Fibroblast of lung (primary cell): Measurements from ENCODE around the gene SRPK1. TPM values are rescaled to one million over a fixed set of nuclear protein-coding genes. Genes with fewer than 3 reads are reported as not detected.
"Not testable (repeated sequence)": the region's sequence is repeated elsewhere in the genome, so short reads cannot be mapped to it uniquely, and the experiment has no call there.

Source experiments
- DNase-seq, 2 donors: peaks; one replicate each; pipeline versions ENCODE4 v3.0.0 to v3.0.0-alpha.2; 2010; ENCODE audit warnings: low read depth in 2 of 2
- H2AFZ ChIP-seq: 2 replicates; pipeline ENCODE4 v1.5.1; 2012; ENCODE audit warnings: low read length, control low read depth, inconsistent platforms
- H3K27ac ChIP-seq: 2 replicates; pipeline ENCODE4 v1.5.1; 2011; ENCODE audit warnings: low read length, control low read depth; ENCODE audit not compliant: insufficient read depth
- H3K27me3 ChIP-seq: 2 replicates; pipeline ENCODE4 v1.5.1; 2011; ENCODE audit warnings: mild to moderate bottlenecking, low read length; ENCODE audit not compliant: control insufficient read depth, insufficient read depth
- H3K36me3 ChIP-seq: 2 replicates; pipeline ENCODE4 v1.5.1; 2011; ENCODE audit warnings: low read length; ENCODE audit not compliant: control insufficient read depth, insufficient read depth
- H3K4me1 ChIP-seq: 2 replicates; pipeline ENCODE4 v1.5.1; 2011; ENCODE audit warnings: low read length; ENCODE audit not compliant: control insufficient read depth, insufficient read depth; ENCODE audit errors: extremely low read depth
- H3K4me2 ChIP-seq: 2 replicates; pipeline ENCODE4 v1.5.1; 2011; ENCODE audit warnings: low read length, control low read depth; ENCODE audit not compliant: insufficient read depth; ENCODE audit errors: extremely low read depth
- H3K4me3 ChIP-seq, 4 experiments: fragments of 200-600 bp in 1 of 4; sonication (generic) in 1 of 4; replicated peaks in 1 of 4; 2 replicates each; pipeline ENCODE4 v1.5.1; 2011 to 2016; ENCODE audit warnings: low read length in 4 of 4, low read depth in 3 of 4, mild to moderate bottlenecking in 3 of 4, control low read depth in 2 of 4, inconsistent platforms in 1 of 4, mixed read lengths in 1 of 4; ENCODE audit not compliant: insufficient read depth in 1 of 4; ENCODE audit errors: control extremely low read depth in 1 of 4
- H3K79me2 ChIP-seq: 2 replicates; pipeline ENCODE4 v1.5.1; 2012; ENCODE audit warnings: mild to moderate bottlenecking, low read length, inconsistent platforms; ENCODE audit not compliant: control insufficient read depth, insufficient read depth
- H3K9ac ChIP-seq: 2 replicates; pipeline ENCODE4 v1.5.1; 2011; ENCODE audit warnings: mild to moderate bottlenecking, low read length, control low read depth; ENCODE audit not compliant: insufficient read depth
- H3K9me3 ChIP-seq: 2 replicates; pipeline ENCODE4 v1.5.1; 2012; ENCODE audit warnings: low read depth, low read length; ENCODE audit not compliant: control insufficient read depth, insufficient read depth
- H4K20me1 ChIP-seq: 2 replicates; pipeline ENCODE4 v1.5.1; 2011; ENCODE audit warnings: low read length; ENCODE audit not compliant: control insufficient read depth, insufficient read depth; ENCODE audit errors: extremely low read depth
- EZH2 ChIP-seq: IDR thresholded peaks from 2 replicates; pipeline ENCODE4 v1.5.1; 2012; ENCODE audit warnings: low read length, control low read depth, mild to moderate bottlenecking; ENCODE audit errors: missing control alignments
- polyA plus RNA-seq, 2 donors: library from polyadenylated mRNA; depleted of rRNA in 1 of 2; stranded (reverse) in 1 of 2; unstranded in 1 of 2; fragments of >200 nt; gene quantifications; 2 replicates each; pipeline ENCODE4 v1.2.1, GENCODE V29; 2011 to 2012; ENCODE audit warnings: missing spikeins in 1 of 2
- total RNA-seq: library from RNA; depleted of rRNA; stranded (reverse); fragments of >200 nt; gene quantifications from 2 replicates; pipeline ENCODE4 v1.2.1, GENCODE V29; 2014
- TF ChIP-seq, protein P1 (sequence below), 2 donors: IDR thresholded peaks in 1 of 2; conservative IDR thresholded peaks in 1 of 2; 1 replicate in 1 of 2; 2 replicates in 1 of 2; pipeline ENCODE4 v1.5.1; 2011 to 2012; ENCODE audit warnings: low read length in 2 of 2, control low read depth in 1 of 2, inconsistent platforms in 1 of 2, low read depth in 1 of 2, mild to moderate bottlenecking in 1 of 2

SRPK1 gene
- total and polyA plus RNA-seq, 2 donors (not counting 1 experiment from before 2014, with no cell fraction given), result 22.2 to 44.8 TPM

DNA sequence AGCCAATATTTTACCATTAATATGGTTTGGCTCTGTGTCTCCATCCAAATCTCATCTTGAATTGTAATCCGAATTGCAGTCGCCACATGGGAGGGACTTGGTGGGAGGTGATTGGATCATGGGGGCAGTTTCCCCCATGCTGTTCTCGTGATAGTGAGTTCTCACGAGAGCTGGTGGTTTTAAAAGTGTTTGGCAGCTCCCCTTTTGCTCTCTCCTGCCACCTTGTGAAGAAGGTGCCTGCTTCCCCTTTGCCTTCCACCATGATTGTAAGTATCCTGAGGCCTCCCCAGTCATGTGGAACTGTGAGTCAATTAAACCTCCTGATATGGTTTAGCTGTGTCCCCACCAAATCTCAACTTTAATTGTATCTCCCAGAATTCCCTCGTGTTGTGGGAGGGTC, 18.4 kb upstream of the SRPK1 start:
- H3K36me3 ChIP-seq, H3K27me3 ChIP-seq, H2AFZ ChIP-seq, H3K9ac ChIP-seq, H4K20me1 ChIP-seq, H3K4me1 ChIP-seq, H3K4me2 ChIP-seq, H3K79me2 ChIP-seq, H3K4me3 ChIP-seq, H3K9me3 ChIP-seq, H3K27ac ChIP-seq, DNase-seq: not testable (repeated sequence)

DNA sequence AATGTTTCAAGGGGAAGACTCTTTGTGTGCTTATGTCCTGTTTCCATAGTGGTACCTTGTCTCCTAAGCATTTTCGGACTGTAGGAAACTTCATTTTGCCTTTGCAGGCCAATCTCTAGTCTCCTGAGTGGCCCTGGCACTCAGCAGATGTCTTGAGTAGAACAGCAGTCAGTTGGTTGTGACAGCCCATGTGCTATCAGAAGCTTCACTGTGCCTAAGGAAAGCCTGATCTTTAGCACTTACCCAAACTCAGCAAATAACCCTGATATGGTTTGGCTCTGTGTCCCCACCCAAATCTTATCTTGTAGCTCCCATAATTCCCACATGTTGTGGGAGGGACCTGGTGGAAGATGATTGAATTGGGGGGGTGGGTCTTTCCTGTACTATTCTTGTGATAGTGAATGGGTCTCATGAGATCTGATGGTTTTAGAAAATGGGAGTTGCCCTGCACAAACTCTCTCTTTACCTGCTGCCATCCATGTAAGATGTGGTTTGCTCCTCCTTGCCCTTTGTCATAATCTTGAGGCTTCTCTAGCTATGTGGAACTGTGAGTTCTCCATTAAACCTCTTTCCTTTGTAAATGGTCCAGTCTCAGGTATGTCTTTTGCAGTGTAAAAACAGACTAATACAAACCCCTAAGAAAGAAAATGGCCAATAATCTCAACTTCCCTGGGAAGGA, 15.9 kb upstream of the SRPK1 start:
- no peak for DNase-seq
- no peaks in the 10 kb centered on the region for H3K4me1 ChIP-seq
- H3K79me2 ChIP-seq, result no peaks in the 10 kb centered on the region
- no peak overlapping the region for H3K27ac ChIP-seq
- no peak overlapping the region for H3K4me2 ChIP-seq
- H3K9me3 ChIP-seq, result no peaks in the 10 kb centered on the region
- no peak overlapping the region for H2AFZ ChIP-seq
- no peaks in the 10 kb centered on the region for H4K20me1 ChIP-seq
- TF ChIP-seq EZH2, result no peak
- TF ChIP-seq, protein P1, sequence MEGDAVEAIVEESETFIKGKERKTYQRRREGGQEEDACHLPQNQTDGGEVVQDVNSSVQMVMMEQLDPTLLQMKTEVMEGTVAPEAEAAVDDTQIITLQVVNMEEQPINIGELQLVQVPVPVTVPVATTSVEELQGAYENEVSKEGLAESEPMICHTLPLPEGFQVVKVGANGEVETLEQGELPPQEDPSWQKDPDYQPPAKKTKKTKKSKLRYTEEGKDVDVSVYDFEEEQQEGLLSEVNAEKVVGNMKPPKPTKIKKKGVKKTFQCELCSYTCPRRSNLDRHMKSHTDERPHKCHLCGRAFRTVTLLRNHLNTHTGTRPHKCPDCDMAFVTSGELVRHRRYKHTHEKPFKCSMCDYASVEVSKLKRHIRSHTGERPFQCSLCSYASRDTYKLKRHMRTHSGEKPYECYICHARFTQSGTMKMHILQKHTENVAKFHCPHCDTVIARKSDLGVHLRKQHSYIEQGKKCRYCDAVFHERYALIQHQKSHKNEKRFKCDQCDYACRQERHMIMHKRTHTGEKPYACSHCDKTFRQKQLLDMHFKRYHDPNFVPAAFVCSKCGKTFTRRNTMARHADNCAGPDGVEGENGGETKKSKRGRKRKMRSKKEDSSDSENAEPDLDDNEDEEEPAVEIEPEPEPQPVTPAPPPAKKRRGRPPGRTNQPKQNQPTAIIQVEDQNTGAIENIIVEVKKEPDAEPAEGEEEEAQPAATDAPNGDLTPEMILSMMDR (conservative IDR thresholded peaks at IDR 0.05 in 1 of 2, IDR thresholded peaks at IDR 0.05 in 1 of 2; ENCODE audit: low read depth in 1 of 2, low read length in 2 of 2), result no peak
- H3K9ac ChIP-seq, result no peak overlapping the region
- H3K36me3 ChIP-seq, result no peaks in the 10 kb centered on the region
- no peak overlapping the region for H3K4me3 ChIP-seq
- H3K27me3 ChIP-seq, result no peaks in the 10 kb centered on the region

DNA sequence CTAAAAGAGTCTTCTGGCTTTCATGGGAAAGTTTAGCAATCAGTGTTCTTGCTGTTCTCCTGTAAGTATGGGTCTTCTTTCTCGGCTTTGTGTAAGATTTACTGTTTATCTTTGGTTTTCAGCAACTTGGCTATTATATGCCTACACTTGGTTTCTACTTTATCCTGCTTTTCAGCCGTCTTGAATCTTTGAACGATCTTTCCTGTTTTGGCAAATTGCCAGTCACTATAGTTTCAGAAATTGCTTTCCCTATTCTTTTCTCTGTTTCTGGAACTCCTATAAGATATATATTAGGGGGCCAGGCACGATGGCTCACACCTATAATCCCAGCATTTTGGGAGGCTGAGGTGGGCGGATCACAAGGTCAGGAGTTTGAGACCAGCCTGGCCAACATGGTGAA, 14.6 kb upstream of the SRPK1 start:
- TF ChIP-seq EZH2, result no peak
- TF ChIP-seq, protein P1 (conservative IDR thresholded peaks at IDR 0.05 in 1 of 2, IDR thresholded peaks at IDR 0.05 in 1 of 2; ENCODE audit: low read depth in 1 of 2, low read length in 2 of 2), result no peak
- Histone ChIP-seq H3K27me3 (no peaks in the 10 kb centered on the region), H3K79me2 (no peaks in the 10 kb centered on the region), H3K4me1 (no peaks in the 10 kb centered on the region), H3K9ac (no peak overlapping the region), H3K4me3 (no peak overlapping the region), H3K36me3 (no peaks in the 10 kb centered on the region), H4K20me1 (no peaks in the 10 kb centered on the region), H2AFZ (no peak overlapping the region), H3K27ac (no peak overlapping the region), H3K9me3 (no peaks in the 10 kb centered on the region), H3K4me2 (no peak overlapping the region)
- DNase-seq, result no peak
